Neural cell (in vitro differentiated cells): Measurements from ENCODE around the gene MTO1. TPM values are rescaled to one million over a fixed set of nuclear protein-coding genes. Genes with fewer than 3 reads are reported as not detected.
"Not testable (repeated sequence)": the region's sequence is repeated elsewhere in the genome, so short reads cannot be mapped to it uniquely, and the experiment has no call there.

Source experiments
- H2AFZ ChIP-seq: fragments of 200-600, 300-800 bp; sonication (generic), shearing (Covaris generic); 2 replicates; pipeline ENCODE4 v1.6.0; 2014; ENCODE audit warnings: low read depth, mild to moderate bottlenecking, antibody characterized with exemption, low read length, moderate library complexity
- H3F3A ChIP-seq: fragments of 200-600 bp; shearing (Covaris generic); 2 replicates; pipeline ENCODE4 v1.6.1; 2016; ENCODE audit warnings: mild to moderate bottlenecking, moderate library complexity, mixed read lengths, antibody characterized with exemption, low read length; ENCODE audit not compliant: insufficient read depth, poor library complexity, severe bottlenecking
- H3K27ac ChIP-seq: fragments of 200-600, 300-800 bp; sonication (generic), shearing (Covaris generic); 2 replicates; pipeline ENCODE4 v1.5.1; 2014; ENCODE audit warnings: mild to moderate bottlenecking, low read length, moderate library complexity
- H3K27me3 ChIP-seq: fragments of 300-800, 200-600 bp; sonication (generic), shearing (Covaris generic); 2 replicates; pipeline ENCODE4 v1.6.0; 2014; ENCODE audit warnings: mild to moderate bottlenecking, low read depth, low read length, moderate library complexity; ENCODE audit not compliant: insufficient read depth
- H3K36me3 ChIP-seq: fragments of 300-800, 200-600 bp; sonication (generic), shearing (Covaris generic); 2 replicates; pipeline ENCODE4 v1.5.1; 2014; ENCODE audit warnings: mild to moderate bottlenecking, antibody characterized with exemption, low read length, moderate library complexity; ENCODE audit not compliant: insufficient read depth
- H3K4me2 ChIP-seq: fragments of 300-800, 200-600 bp; sonication (generic), shearing (Covaris generic); 2 replicates; pipeline ENCODE4 v1.6.0; 2014; ENCODE audit warnings: mild to moderate bottlenecking, low read length
- H3K4me3 ChIP-seq: fragments of 300-800, 200-600 bp; sonication (generic), shearing (Covaris generic); 2 replicates; pipeline ENCODE4 v1.5.1; 2014; ENCODE audit warnings: mild to moderate bottlenecking, low read length, moderate library complexity
- H3K79me2 ChIP-seq: fragments of 200-600 bp; shearing (Covaris generic); replicated peaks from 2 replicates; pipeline ENCODE4 v1.6.0; 2014; ENCODE audit warnings: mild to moderate bottlenecking, low read length, moderate library complexity; ENCODE audit not compliant: insufficient read depth
- H3K9ac ChIP-seq: fragments of 300-800, 200-600 bp; sonication (generic), shearing (Covaris generic); 2 replicates; pipeline ENCODE4 v1.6.1; 2016; ENCODE audit warnings: mild to moderate bottlenecking, low read length, mixed read lengths
- H3K9me2 ChIP-seq: fragments of 200-600 bp; shearing (Covaris generic); 2 replicates; pipeline ENCODE4 v1.6.1; 2016; ENCODE audit warnings: mild to moderate bottlenecking, low read length, mixed read lengths; ENCODE audit not compliant: insufficient read depth
- H3K9me3 ChIP-seq: fragments of 200-600, 300-800 bp; sonication (generic), shearing (Covaris generic); 2 replicates; pipeline ENCODE4 v1.6.1; 2016; ENCODE audit warnings: mild to moderate bottlenecking, mixed run types, low read length, moderate library complexity, mixed read lengths
- H4K20me1 ChIP-seq: fragments of 200-600 bp; shearing (Covaris generic); 2 replicates; pipeline ENCODE4 v1.6.1; 2016; ENCODE audit warnings: mild to moderate bottlenecking, mixed run types; ENCODE audit not compliant: insufficient read depth
- EP300 ChIP-seq: fragments of 450-650 bp; conservative IDR thresholded peaks from 2 replicates; pipeline ENCODE4 v1.6.1; 2014; ENCODE audit warnings: antibody characterized with exemption, mild to moderate bottlenecking, moderate library complexity; ENCODE audit not compliant: poor library complexity, severe bottlenecking
- MXI1 ChIP-seq: fragments of 450-650 bp; conservative IDR thresholded peaks from 2 replicates; pipeline ENCODE4 v1.6.1; 2014; ENCODE audit warnings: antibody characterized with exemption, mild to moderate bottlenecking; ENCODE audit not compliant: poor library complexity, severe bottlenecking
- POLR2AphosphoS5 ChIP-seq: IDR thresholded peaks from 2 replicates; pipeline ENCODE4 v1.6.1; 2012
- RAD21 ChIP-seq: fragments of 450-650 bp; conservative IDR thresholded peaks from 2 replicates; pipeline ENCODE4 v1.6.1; 2014; ENCODE audit warnings: antibody characterized with exemption, mild to moderate bottlenecking, moderate library complexity
- SMC3 ChIP-seq: fragments of 450-650 bp; conservative IDR thresholded peaks from 2 replicates; pipeline ENCODE4 v1.6.1; 2014; ENCODE audit warnings: antibody characterized with exemption, mild to moderate bottlenecking, moderate library complexity; ENCODE audit not compliant: poor library complexity
- TAF1 ChIP-seq: IDR thresholded peaks from 2 replicates; pipeline ENCODE4 v1.6.1; 2012; ENCODE audit warnings: low read depth
- polyA plus RNA-seq: library from polyadenylated mRNA; depleted of rRNA; stranded (reverse); fragments of >200 nt; gene quantifications from 2 replicates; pipeline ENCODE4 v1.2.3, GENCODE V29; 2014
- TF ChIP-seq, protein P1 (sequence below): fragments of 450-650 bp; IDR thresholded peaks from 2 replicates; pipeline ENCODE4 v1.5.1; 2014; ENCODE audit warnings: antibody characterized with exemption, mild to moderate bottlenecking, moderate library complexity; ENCODE audit not compliant: poor library complexity, severe bottlenecking
- TF ChIP-seq, protein P2 (sequence below): IDR thresholded peaks from 2 replicates; pipeline ENCODE4 v1.6.1; 2012; ENCODE audit warnings: borderline replicate concordance

Gene MTO1
- polyA plus RNA-seq, 1 donor from 2014 or later = 30.6 TPM

- not testable (repeated sequence) for H3K27ac ChIP-seq, H3K9ac ChIP-seq, H3F3A ChIP-seq, H2AFZ ChIP-seq, H3K27me3 ChIP-seq, H3K9me3 ChIP-seq, H3K36me3 ChIP-seq, H3K9me2 ChIP-seq
- H3K4me3 ChIP-seq = peak overlapping the region; percentile 98
- H3K4me2 ChIP-seq = peak overlapping the region; percentile 44
- peaks cover 24% of the 10 kb centered on the region for H4K20me1 ChIP-seq
- peaks cover 18% of the 10 kb centered on the region for H3K79me2 ChIP-seq
Observed at GRCh38 chr6:73518100-73518981, 56.8 kb downstream of the MTO1 start.

- peaks cover 18% of the 10 kb centered on the region for H3K79me2 ChIP-seq
- not testable (repeated sequence) for H3F3A ChIP-seq, H3K9me3 ChIP-seq, H3K9me2 ChIP-seq, H2AFZ ChIP-seq, H3K27me3 ChIP-seq, H3K36me3 ChIP-seq
- peak overlapping the region; percentile 98 for H3K4me3 ChIP-seq
- peak overlapping the region; percentile 97 for H3K27ac ChIP-seq
- H3K4me2 ChIP-seq = peak overlapping the region; percentile 100
- H4K20me1 ChIP-seq = peaks cover 24% of the 10 kb centered on the region
- H3K9ac ChIP-seq = peak overlapping the region; percentile 99
Observed at GRCh38 chr6:73518982-73519881, 57.7 kb downstream of the MTO1 start.

GRCh38 chr6:73519926-73520687 lies 58.6 kb downstream of the MTO1 start:
- H3K9ac ChIP-seq = peak overlapping the region; percentile 99
- H2AFZ ChIP-seq = peak overlapping the region; percentile 27
- H3K4me2 ChIP-seq = peak overlapping the region; percentile 100
- no peaks in the 10 kb centered on the region for H3K9me2 ChIP-seq
- H3K79me2 ChIP-seq = peaks cover 18% of the 10 kb centered on the region
- H3K4me3 ChIP-seq = peak overlapping the region; percentile 98
- no peaks in the 10 kb centered on the region for H3K27me3 ChIP-seq
- no peaks in the 10 kb centered on the region for H3K36me3 ChIP-seq
- peaks cover 19% of the 10 kb centered on the region for H4K20me1 ChIP-seq
- peak overlapping the region; percentile 97 for H3K27ac ChIP-seq
- peaks cover 8% of the 10 kb centered on the region for H3F3A ChIP-seq
- no peaks in the 10 kb centered on the region for H3K9me3 ChIP-seq
- no peak for TF ChIP-seq EP300
- TF ChIP-seq RAD21 = no peak

DNA sequence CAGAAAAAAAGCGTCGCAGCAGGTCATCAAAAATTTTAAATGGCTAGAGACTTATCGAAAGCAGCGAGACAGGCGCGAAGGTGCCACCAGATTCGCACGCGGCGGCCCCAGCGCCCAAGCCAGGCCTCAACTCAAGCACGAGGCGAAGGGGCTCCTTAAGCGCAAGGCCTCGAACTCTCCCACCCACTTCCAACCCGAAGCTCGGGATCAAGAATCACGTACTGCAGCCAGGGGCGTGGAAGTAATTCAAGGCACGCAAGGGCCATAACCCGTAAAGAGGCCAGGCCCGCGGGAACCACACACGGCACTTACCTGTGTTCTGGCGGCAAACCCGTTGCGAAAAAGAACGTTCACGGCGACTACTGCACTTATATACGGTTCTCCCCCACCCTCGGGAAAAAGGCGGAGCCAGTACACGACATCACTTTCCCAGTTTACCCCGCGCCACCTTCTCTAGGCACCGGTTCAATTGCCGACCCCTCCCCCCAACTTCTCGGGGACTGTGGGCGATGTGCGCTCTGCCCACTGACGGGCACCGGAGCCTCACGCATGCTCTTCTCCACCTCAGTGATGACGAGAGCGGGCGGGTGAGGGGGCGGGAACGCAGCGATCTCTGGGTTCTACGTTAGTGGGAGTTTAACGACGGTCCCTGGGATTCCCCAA lies 59.3 kb downstream of the MTO1 start, which contains the start of gene EEF1A1:
TSS of gene EEF1A1 (minus strand) at position 345 of the 663 bp plus-strand sequence. CDS start 1,006 bp downstream, outside the sequence.
- Histone ChIP-seq H3K9ac (peak within 1 kb of the TSS; percentile 99), H3F3A (peaks cover 8% of the 10 kb centered on the region), H3K79me2 (peaks cover 18% of the 10 kb centered on the region), H3K4me3 (peak within 1 kb of the TSS; percentile 98), H3K4me2 (peak within 1 kb of the TSS; percentile 100), H3K9me3 (no peaks in the 10 kb centered on the region), H3K36me3 (no peaks in the 10 kb centered on the region), H3K27me3 (no peaks in the 10 kb centered on the region), H3K9me2 (no peaks in the 10 kb centered on the region), H4K20me1 (peaks cover 14% of the 10 kb centered on the region), H3K27ac (peak within 1 kb of the TSS; percentile 100), H2AFZ (peak within 1 kb of the TSS; percentile 96)
- TF ChIP-seq SMC3 = peak; percentile 3
- TF ChIP-seq MXI1 = peak; percentile 93
- TF ChIP-seq, protein P1, sequence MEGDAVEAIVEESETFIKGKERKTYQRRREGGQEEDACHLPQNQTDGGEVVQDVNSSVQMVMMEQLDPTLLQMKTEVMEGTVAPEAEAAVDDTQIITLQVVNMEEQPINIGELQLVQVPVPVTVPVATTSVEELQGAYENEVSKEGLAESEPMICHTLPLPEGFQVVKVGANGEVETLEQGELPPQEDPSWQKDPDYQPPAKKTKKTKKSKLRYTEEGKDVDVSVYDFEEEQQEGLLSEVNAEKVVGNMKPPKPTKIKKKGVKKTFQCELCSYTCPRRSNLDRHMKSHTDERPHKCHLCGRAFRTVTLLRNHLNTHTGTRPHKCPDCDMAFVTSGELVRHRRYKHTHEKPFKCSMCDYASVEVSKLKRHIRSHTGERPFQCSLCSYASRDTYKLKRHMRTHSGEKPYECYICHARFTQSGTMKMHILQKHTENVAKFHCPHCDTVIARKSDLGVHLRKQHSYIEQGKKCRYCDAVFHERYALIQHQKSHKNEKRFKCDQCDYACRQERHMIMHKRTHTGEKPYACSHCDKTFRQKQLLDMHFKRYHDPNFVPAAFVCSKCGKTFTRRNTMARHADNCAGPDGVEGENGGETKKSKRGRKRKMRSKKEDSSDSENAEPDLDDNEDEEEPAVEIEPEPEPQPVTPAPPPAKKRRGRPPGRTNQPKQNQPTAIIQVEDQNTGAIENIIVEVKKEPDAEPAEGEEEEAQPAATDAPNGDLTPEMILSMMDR = no peak
- no peak for TF ChIP-seq RAD21
- TF ChIP-seq TAF1 = peak; percentile 94
- TF ChIP-seq EP300 = peak; percentile 82
- TF ChIP-seq, protein P2, sequence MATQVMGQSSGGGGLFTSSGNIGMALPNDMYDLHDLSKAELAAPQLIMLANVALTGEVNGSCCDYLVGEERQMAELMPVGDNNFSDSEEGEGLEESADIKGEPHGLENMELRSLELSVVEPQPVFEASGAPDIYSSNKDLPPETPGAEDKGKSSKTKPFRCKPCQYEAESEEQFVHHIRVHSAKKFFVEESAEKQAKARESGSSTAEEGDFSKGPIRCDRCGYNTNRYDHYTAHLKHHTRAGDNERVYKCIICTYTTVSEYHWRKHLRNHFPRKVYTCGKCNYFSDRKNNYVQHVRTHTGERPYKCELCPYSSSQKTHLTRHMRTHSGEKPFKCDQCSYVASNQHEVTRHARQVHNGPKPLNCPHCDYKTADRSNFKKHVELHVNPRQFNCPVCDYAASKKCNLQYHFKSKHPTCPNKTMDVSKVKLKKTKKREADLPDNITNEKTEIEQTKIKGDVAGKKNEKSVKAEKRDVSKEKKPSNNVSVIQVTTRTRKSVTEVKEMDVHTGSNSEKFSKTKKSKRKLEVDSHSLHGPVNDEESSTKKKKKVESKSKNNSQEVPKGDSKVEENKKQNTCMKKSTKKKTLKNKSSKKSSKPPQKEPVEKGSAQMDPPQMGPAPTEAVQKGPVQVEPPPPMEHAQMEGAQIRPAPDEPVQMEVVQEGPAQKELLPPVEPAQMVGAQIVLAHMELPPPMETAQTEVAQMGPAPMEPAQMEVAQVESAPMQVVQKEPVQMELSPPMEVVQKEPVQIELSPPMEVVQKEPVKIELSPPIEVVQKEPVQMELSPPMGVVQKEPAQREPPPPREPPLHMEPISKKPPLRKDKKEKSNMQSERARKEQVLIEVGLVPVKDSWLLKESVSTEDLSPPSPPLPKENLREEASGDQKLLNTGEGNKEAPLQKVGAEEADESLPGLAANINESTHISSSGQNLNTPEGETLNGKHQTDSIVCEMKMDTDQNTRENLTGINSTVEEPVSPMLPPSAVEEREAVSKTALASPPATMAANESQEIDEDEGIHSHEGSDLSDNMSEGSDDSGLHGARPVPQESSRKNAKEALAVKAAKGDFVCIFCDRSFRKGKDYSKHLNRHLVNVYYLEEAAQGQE = peak; percentile 80
- TF ChIP-seq POLR2AphosphoS5 = peak; percentile 100
